GM19193 (cell line): ENCODE measurements around the gene TRIM68.

ENCODE experiments used
- POLR2A ChIP-seq: IDR thresholded peaks from 4 replicates; pipeline ENCODE4 v1.6.1; 2011; ENCODE audit not compliant: insufficient read depth, insufficient read length; ENCODE audit errors: extremely low read depth

The TRIM68 gene

GRCh38 chr11:4560467-4560866 lies 47.6 kb downstream of the TRIM68 start:
- no peak for TF ChIP-seq POLR2A

- TF ChIP-seq POLR2A = no peak
Observed at GRCh38 chr11:4559527-4560440, 48.2 kb downstream of the TRIM68 start.

GRCh38 chr11:4551346-4551979 lies 56.6 kb downstream of the TRIM68 start:
- TF ChIP-seq POLR2A = no peak
